Smooth muscle cell (in vitro differentiated cells): Measurements from ENCODE around the gene MACROH2A2. TPM values are rescaled to one million over a fixed set of nuclear protein-coding genes. Genes with fewer than 3 reads are reported as not detected.

Experiments
- DNase-seq: peaks from one replicate; lab custom pipeline; 2025; ENCODE audit not compliant: unreplicated experiment; lab: John Stamatoyannopoulos, UW
- H2AFZ ChIP-seq: fragments of 200-600 bp; sonication (generic); 2 replicates; pipeline ENCODE4 v1.6.0; 2016; ENCODE audit warnings: antibody characterized with exemption, low read depth, mild to moderate bottlenecking
- H3F3A ChIP-seq: fragments of 200-600 bp; sonication (generic); 2 replicates; pipeline ENCODE4 v1.6.0; 2017; ENCODE audit warnings: antibody characterized with exemption, low read depth
- H3K27ac ChIP-seq: fragments of 200-600 bp; sonication (generic); 2 replicates; pipeline ENCODE4 v1.5.1; 2016; ENCODE audit warnings: low read depth, mild to moderate bottlenecking
- H3K27me3 ChIP-seq: fragments of 200-600 bp; sonication (generic); 2 replicates; pipeline ENCODE4 v1.6.1; 2016; ENCODE audit warnings: low read depth, mild to moderate bottlenecking
- H3K36me3 ChIP-seq: fragments of 200-600 bp; sonication (generic); 2 replicates; pipeline ENCODE4 v1.5.1; 2016; ENCODE audit warnings: low read depth
- H3K4me1 ChIP-seq: fragments of 200-600 bp; sonication (generic); 2 replicates; pipeline ENCODE4 v1.5.1; 2016; ENCODE audit warnings: low read depth
- H3K4me2 ChIP-seq: fragments of 200-600 bp; sonication (generic); 2 replicates; pipeline ENCODE4 v1.6.0; 2016; ENCODE audit warnings: mild to moderate bottlenecking
- H3K4me3 ChIP-seq: fragments of 200-600 bp; sonication (generic); 2 replicates; pipeline ENCODE4 v1.5.1; 2016; ENCODE audit warnings: mild to moderate bottlenecking
- H3K79me2 ChIP-seq: fragments of 200-600 bp; sonication (generic); 2 replicates; pipeline ENCODE4 v1.6.0; 2016; ENCODE audit warnings: low read depth, mild to moderate bottlenecking
- H3K9ac ChIP-seq: fragments of 200-600 bp; sonication (generic); 2 replicates; pipeline ENCODE4 v1.6.0; 2016; ENCODE audit warnings: low read depth
- H3K9me3 ChIP-seq: fragments of 200-600 bp; sonication (generic); replicated peaks from 2 replicates; pipeline ENCODE4 v1.5.1; 2016; ENCODE audit warnings: low read depth
- H4K20me1 ChIP-seq: fragments of 200-600 bp; sonication (generic); 2 replicates; pipeline ENCODE4 v1.6.0; 2016; ENCODE audit warnings: low read depth
- CTCF ChIP-seq: fragments of 200-600 bp; sonication (generic); IDR thresholded peaks from 2 replicates; pipeline ENCODE4 v1.5.1; 2017; ENCODE audit warnings: borderline replicate concordance, mild to moderate bottlenecking, antibody characterized with exemption; ENCODE audit not compliant: insufficient read depth, poor library complexity, severe bottlenecking
- WGBS: methylation state at CpG from one replicate; pipeline ENCODE4 v1.1.7; 2016; ENCODE audit warnings: low lambda C conversion rate; 5-methylcytosine and 5-hydroxymethylcytosine counted together
- polyA plus RNA-seq: library from polyadenylated mRNA; unstranded; fragments of >200 nt; fragmentation: Nextera tagmentation; extraction: Ambion mirVana; gene quantifications from 2 replicates; pipeline ENCODE4 v1.2.1, GENCODE V29; 2016
- total RNA-seq: library from RNA; depleted of rRNA; stranded (reverse); fragments of >200 nt; gene quantifications from 2 replicates; pipeline ENCODE4 v1.2.3, GENCODE V29; 2014

MACROH2A2 gene
- total and polyA plus RNA-seq, 2 experiments from 2014 or later = 13.4 to 14.0 TPM

GRCh38 chr10:70068925-70069324, 16.3 kb downstream of the MACROH2A2 start:
- TF ChIP-seq CTCF = no peak
- Histone ChIP-seq H3K27ac (no peak overlapping the region), H3K4me2 (no peak overlapping the region), H3K9ac (no peak overlapping the region), H3K4me3 (no peak overlapping the region), H3F3A (no peaks in the 10 kb centered on the region), H3K36me3 (no peaks in the 10 kb centered on the region), H3K9me3 (no peaks in the 10 kb centered on the region), H3K27me3 (no peaks in the 10 kb centered on the region), H4K20me1 (peaks cover 25% of the 10 kb centered on the region), H2AFZ (no peak overlapping the region), H3K79me2 (no peaks in the 10 kb centered on the region), H3K4me1 (no peaks in the 10 kb centered on the region)
- 94% methylated on average over 10 of the region's 10 CpGs for WGBS
- no peak for DNase-seq

GRCh38 chr10:70069346-70069745, 16.7 kb downstream of the MACROH2A2 start:
- H2AFZ ChIP-seq = no peak overlapping the region
- no peak overlapping the region for H3K4me2 ChIP-seq
- no peak overlapping the region for H3K27ac ChIP-seq
- no peaks in the 10 kb centered on the region for H3K9me3 ChIP-seq
- no peaks in the 10 kb centered on the region for H3K36me3 ChIP-seq
- peaks cover 24% of the 10 kb centered on the region for H4K20me1 ChIP-seq
- no peaks in the 10 kb centered on the region for H3K27me3 ChIP-seq
- no peaks in the 10 kb centered on the region for H3F3A ChIP-seq
- no peaks in the 10 kb centered on the region for H3K79me2 ChIP-seq
- DNase-seq = no peak
- WGBS = 81% methylated on average over 5 of the region's 5 CpGs
- no peak overlapping the region for H3K4me3 ChIP-seq
- no peak for TF ChIP-seq CTCF
- no peak overlapping the region for H3K9ac ChIP-seq
- no peaks in the 10 kb centered on the region for H3K4me1 ChIP-seq

- H2AFZ ChIP-seq = no peak overlapping the region
- peaks cover 24% of the 10 kb centered on the region for H4K20me1 ChIP-seq
- no peaks in the 10 kb centered on the region for H3K9me3 ChIP-seq
- H3K4me2 ChIP-seq = no peak overlapping the region
- TF ChIP-seq CTCF = no peak
- no peaks in the 10 kb centered on the region for H3K36me3 ChIP-seq
- no peaks in the 10 kb centered on the region for H3K27me3 ChIP-seq
- H3K27ac ChIP-seq = no peak overlapping the region
- H3F3A ChIP-seq = no peaks in the 10 kb centered on the region
- no peak for DNase-seq
- no peaks in the 10 kb centered on the region for H3K79me2 ChIP-seq
- 91% methylated on average over 11 of the region's 11 CpGs for WGBS
- H3K4me1 ChIP-seq = no peaks in the 10 kb centered on the region
- H3K9ac ChIP-seq = no peak overlapping the region
- no peak overlapping the region for H3K4me3 ChIP-seq
These were observed 18.2 kb downstream of the MACROH2A2 start for GRCh38 chr10:70070834-70071233.

GRCh38 chr10:70074165-70074564, 21.5 kb downstream of the MACROH2A2 start:
- Histone ChIP-seq H3K9ac (no peak overlapping the region), H3K4me2 (no peak overlapping the region), H3K36me3 (no peaks in the 10 kb centered on the region), H3K27ac (no peak overlapping the region), H2AFZ (no peak overlapping the region), H3K27me3 (no peaks in the 10 kb centered on the region), H3K79me2 (no peaks in the 10 kb centered on the region), H3F3A (no peaks in the 10 kb centered on the region), H3K4me1 (no peaks in the 10 kb centered on the region), H4K20me1 (peaks cover 14% of the 10 kb centered on the region), H3K4me3 (no peak overlapping the region), H3K9me3 (no peaks in the 10 kb centered on the region)
- no peak for TF ChIP-seq CTCF
- no peak for DNase-seq
- 84% methylated on average over 2 of the region's 2 CpGs for WGBS
